ENCODE measurements around the gene SLC39A3. TPM values are rescaled to one million over a fixed set of nuclear protein-coding genes. Genes with fewer than 3 reads are reported as not detected.

The SLC39A3 gene
- total RNA-seq, 1 experiment from 2014 or later = 39.1 TPM

GRCh38 chr19:2716275-2716650 is 23.6 kb downstream of the SLC39A3 start:
- DNase-seq (ENCODE audit: low read depth, low spot score) = no peak
- TF ChIP-seq EZH2phosphoT487 (IDR thresholded peaks at IDR 0.05; ENCODE audit: borderline replicate concordance) (no peak), MAX (IDR thresholded peaks at IDR 0.05) (no peak), CEBPB (IDR thresholded peaks at IDR 0.05; ENCODE audit: low read depth) (no peak), JUND (IDR thresholded peaks at IDR 0.05) (no peak), RAD21 (IDR thresholded peaks at IDR 0.05; ENCODE audit: low read depth) (no peak), EZH2 (IDR thresholded peaks at IDR 0.05) (no peak), REST (IDR thresholded peaks at IDR 0.05; ENCODE audit: low read depth) (no peak), FOSL1 (IDR thresholded peaks at IDR 0.05; ENCODE audit: low read depth) (no peak), TCF7L2 (IDR thresholded peaks at IDR 0.05; ENCODE audit: borderline replicate concordance, extremely low read depth, insufficient read depth, insufficient read length) (no peak), SIN3A (IDR thresholded peaks at IDR 0.05; ENCODE audit: low read depth) (no peak), CTCF (IDR thresholded peaks at IDR 0.05 in 2 of 3, conservative IDR thresholded peaks at IDR 0.05 in 1 of 3; ENCODE audit: borderline replicate concordance in 1 of 3, insufficient read depth in 1 of 3, low read depth in 2 of 3, low read length in 2 of 3) (no peak), CBX3 (IDR thresholded peaks at IDR 0.05; ENCODE audit: low read depth) (no peak), POLR2A (IDR thresholded peaks at IDR 0.05; ENCODE audit: borderline replicate concordance, extremely low read depth, insufficient read depth, insufficient read length) (no peak)
- H3K79me2 ChIP-seq (ENCODE audit: insufficient read depth, low read length) = peaks cover 11% of the 10 kb centered on the region; the same call in 1 of the 2 replicates
- intact Hi-C loops (cut with micrococcal nuclease) = no loop called here
- ChIA-PET RAD21 (ENCODE audit: low non-redundant PET in 1 of 2, low total read pairs in 2 of 2, uncharacterized antibody in 2 of 2, unreplicated experiment in 2 of 2) (no interaction called here), POLR2A (no interaction called here), CTCF (no interaction called here)
- H3K36me3 ChIP-seq (ENCODE audit: control insufficient read depth in 1 of 2, insufficient read depth in 2 of 2, low read length in 2 of 2) = peaks cover 0 to 5% of the 10 kb centered on the region in 2 experiments; a peak in 2 of 4 replicates
- H3K9ac ChIP-seq (ENCODE audit: low read length) = no peak overlapping the region
- no peak for ATAC-seq
- no peaks in the 10 kb centered on the region for H3K9me2 ChIP-seq (ENCODE audit: insufficient read depth)
- H3K4me3 ChIP-seq (replicated peaks in 1 of 2; ENCODE audit: low read depth in 1 of 2, low read length in 2 of 2) = no peak overlapping the region
- H4K20me1 ChIP-seq (ENCODE audit: insufficient read depth) = no peaks in the 10 kb centered on the region
- no peak overlapping the region for H2AFZ ChIP-seq (ENCODE audit: low read depth, low read length, poor library complexity, severe bottlenecking)
- BruUV-seq (replicated peaks) = no TSS peak
- no peaks in the 10 kb centered on the region for H3K27me3 ChIP-seq (ENCODE audit: insufficient read depth, low read length)
- peaks cover 0 to 12% of the 10 kb centered on the region in 2 experiments; a peak in 1 of 4 replicates for H3K4me1 ChIP-seq (ENCODE audit: control insufficient read depth in 1 of 2, insufficient read depth in 2 of 2, low read length in 2 of 2)
- H3K27ac ChIP-seq (ENCODE audit: low read depth, low read length) = no peak overlapping the region
- H3K4me2 ChIP-seq (ENCODE audit: low read length) = no peak overlapping the region
- peaks cover 10 to 11% of the 10 kb centered on the region in 2 experiments; a peak in 3 of 4 replicates for H3K9me3 ChIP-seq (ENCODE audit: control insufficient read depth in 1 of 2, insufficient read depth in 1 of 2, low read depth in 1 of 2, low read length in 2 of 2)

All from HCT116 (cell line).